ENCODE data around the gene C2orf92.

C2orf92 gene

DNA sequence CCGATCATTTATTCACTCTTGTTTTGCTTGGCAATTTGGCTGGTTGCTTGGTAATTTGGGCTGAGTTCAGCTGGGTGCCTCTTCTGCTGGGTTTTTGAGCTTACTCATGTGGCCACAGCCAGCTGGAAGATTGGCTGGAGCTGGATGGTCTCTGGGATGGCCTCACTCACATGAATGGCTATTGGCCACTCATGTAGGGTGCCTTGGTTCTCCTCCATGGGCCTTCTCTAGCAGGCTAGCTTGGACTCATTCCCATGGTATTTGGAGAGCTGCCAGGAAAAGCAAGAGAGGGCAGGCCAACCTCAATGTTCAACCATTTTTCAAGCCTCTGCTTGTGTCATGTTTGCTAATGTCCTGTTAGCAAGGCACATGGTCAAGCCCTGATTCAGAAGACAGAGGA is 60.7 kb downstream of the C2orf92 start:
- no peak for DNase-seq (ENCODE audit: low read depth)

DNA sequence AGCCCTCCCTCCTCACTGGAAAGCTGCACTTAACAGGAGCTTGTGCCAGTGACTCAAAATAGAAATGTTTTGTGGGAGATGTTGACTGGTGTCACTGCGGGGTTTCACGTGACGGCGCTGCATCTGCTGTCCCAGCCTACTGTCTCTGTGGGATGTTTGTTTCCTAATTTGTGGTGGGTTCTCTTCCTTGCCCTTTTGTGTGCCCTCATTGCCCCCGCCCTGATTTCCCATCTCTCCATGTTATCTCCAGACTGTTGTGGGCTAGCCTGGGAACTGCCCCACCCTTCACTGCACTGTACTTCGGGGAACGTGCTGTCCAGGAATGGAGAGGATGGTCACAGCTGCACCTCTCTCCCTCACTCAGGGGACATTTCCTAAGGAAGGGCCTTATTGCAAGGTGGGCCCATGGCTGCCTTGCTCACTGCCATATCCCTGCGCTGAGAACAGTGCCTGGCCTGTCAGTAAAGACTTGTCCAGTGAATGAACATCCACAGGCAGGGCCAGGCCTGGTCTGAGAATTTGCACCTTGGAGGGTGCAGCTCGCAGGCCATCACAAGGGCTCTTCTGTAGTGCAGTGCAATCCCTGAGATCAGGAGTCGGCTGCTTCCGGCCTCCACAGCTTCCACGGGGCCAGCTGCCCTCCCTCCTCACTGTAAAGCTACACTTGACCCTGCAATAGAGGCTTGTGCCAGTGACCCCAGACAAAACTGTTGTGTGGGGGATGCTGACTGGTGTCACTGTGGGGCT is 61.9 kb downstream of the C2orf92 start:
- no peak for DNase-seq (ENCODE audit: low read depth)

DNA sequence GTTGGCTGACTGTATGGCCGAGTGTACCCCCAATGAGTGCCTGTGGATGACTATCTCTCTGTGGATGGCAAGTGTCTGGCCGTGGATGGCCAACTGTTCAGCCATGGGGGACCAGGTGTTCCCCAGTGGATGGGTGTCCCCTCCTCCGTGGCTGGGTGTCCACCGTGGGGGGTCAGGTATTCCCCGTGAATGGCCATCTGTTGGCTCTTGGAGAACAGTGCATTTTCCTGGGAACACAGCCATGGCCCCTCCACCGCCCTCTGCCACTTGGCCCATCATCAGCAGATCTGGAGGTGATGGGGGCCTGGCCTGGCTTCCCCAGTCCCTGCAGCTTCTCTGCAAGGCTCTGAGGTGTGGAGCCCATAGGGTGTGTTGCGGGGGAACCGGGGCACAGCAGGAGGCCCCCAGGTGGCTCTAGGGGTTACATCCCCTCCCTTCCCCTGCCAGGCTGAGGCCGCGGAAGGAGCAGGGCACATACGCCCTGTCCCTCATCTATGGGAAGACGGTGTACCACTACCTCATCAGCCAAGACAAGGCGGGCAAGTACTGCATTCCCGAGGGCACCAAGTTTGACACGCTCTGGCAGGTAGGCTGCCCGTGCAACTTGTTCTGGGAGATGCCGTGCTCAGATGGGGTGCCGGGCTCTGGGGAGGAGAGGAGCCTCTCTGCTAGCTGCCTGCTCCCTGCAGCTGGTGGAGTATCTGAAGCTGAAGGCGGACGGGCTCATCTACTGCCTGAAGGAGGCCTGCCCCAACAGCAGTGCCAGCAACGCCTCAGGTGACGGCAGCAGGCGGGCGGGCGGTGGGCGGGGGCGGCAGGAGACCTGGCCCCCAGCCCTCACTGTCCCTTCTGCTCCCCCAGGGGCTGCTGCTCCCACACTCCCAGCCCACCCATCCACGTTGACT is 63.2 kb downstream of the C2orf92 start:
- no peak for DNase-seq (ENCODE audit: low read depth)

DNA sequence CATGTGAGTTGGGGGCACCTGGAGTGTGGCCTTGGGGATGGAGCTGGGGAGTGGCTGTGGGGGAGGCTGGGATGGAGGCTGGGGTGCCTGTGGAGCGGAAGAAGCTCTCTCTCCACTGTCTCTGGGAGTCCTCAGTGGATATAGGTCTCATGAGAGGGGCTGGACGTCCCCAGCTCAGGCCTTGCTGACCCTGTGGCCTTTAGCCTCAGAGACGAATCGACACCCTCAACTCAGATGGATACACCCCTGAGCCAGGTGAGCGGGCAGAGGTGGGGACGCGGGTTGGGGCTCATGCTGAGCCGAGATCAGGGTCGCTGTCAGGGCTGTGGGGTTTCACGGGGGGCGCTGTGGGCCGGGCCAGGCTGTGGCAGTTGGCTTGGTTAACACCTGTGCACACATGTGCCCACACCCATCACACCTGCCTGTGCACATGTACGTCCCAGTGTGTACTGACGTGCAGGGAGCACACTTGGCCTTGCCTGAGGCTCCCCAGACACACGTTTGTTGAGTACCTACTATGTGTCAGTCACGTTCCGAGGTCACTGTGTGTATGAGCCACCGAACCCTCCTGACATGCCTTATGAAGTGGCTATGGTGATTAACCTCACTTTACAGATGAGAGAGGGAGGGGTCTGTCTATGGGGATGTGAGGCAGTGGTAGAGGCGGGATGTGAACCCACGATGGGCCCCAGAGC is 64.0 kb downstream of the C2orf92 start:
- no peak for DNase-seq (ENCODE audit: low read depth)

DNA sequence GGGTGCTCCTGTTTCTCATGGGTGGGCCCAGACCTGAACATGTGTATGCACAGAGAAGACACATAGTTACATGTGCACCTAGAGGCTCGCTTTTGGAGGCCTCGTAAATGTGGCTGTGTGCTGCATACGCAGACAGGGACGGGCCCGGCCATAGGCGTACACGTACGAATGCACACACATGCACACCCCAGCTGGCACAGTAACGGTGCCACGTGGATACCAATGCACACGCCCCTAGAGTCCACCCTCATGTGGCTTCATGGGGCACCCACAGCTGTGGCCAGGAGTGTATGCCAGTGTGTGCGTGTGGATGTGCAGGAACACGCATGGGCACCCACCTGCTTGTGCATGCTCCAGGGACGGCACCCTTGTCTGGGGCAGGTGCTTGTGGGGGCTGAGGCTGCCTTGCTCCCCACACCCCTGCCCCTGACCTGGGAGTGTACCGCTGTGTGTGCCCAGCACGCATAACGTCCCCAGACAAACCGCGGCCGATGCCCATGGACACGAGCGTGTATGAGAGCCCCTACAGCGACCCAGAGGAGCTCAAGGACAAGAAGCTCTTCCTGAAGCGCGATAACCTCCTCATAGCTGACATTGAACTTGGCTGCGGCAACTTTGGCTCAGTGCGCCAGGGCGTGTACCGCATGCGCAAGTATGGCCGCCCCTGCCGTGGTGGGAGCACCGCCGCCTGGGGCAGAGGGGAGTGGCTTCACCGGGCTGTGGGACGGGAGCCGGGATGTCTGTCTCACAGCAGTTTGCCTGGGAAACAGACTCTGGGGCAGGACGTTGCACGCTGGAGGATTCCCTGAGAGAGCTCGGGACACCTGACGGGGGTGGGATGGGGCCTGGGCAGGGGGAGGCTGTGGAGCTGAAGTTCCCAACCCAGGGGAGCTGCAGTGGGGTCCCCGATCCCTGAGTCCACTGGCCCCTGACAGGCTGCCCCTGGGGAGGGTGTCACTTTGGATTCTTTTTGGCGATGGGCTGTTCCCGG is 64.8 kb downstream of the C2orf92 start:
- DNase-seq (ENCODE audit: low read depth), result no peak

DNA sequence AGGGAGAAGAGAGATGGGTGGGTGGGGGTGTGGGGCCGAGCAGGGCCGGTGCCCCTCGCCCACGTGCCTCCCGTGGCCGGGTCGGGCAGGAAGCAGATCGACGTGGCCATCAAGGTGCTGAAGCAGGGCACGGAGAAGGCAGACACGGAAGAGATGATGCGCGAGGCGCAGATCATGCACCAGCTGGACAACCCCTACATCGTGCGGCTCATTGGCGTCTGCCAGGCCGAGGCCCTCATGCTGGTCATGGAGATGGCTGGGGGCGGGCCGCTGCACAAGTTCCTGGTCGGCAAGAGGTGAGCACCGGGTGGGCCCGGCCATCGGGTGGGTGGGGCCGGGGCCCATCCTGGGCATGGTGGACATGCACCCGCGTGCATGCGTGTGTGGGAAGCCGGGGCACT is 65.6 kb downstream of the C2orf92 start:
- no peak for DNase-seq (ENCODE audit: low read depth)

DNA sequence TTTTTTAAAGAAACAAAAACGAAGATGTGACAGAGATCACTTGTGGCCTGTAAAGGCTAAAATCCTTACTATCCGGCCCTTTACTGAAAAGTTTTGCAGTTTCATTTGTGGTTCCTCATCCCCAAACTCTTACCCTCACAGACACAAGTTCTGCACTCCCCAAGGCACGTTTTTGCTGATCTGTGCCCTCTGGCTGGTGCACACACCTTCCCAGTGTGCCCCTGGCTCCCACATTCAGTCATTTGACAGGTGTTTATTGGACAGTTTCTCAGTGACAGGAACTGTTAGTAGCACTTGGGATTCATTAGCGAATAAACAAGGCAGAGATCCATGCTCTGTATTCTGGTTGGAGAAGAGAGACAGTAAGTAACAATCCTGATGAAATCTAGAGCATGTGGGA is 66.7 kb downstream of the C2orf92 start:
- no peak for DNase-seq (ENCODE audit: low read depth)

DNA sequence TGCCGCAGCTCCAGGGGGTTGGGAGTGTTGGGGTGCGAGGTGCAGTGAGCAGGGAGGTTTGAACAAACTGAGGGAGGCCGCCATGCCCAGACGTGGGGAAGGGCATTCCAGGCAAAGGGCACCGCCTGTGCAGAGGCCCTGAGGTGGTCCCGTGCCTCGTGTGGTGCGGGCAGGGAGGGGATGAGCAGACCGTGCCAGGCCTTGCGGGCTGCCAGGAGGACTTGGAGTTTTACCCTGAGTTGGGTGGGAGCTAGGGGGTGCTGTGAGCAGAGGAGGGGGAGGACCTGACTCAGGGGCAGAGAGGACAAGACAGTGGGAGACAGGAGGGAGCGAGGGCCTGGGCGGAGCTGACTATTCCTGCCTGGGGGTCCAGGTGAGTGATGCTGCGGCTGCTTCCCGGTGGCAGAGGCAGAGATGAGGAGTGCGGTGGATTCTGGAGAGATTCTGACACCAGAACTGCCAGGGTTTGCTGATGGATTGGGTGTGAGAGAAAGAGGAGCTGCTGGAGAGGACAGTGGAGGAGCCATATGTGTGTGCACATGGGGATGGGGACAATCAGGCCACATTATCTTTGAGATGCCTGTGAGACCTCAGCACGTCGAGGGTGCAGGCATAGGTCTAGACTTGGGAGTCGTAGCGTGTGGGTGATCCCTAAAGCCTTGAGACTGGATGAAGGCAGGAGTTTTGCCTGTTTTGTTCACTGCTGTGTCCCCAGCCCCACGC is 67.3 kb downstream of the C2orf92 start:
- no peak for DNase-seq (ENCODE audit: low read depth)

DNA sequence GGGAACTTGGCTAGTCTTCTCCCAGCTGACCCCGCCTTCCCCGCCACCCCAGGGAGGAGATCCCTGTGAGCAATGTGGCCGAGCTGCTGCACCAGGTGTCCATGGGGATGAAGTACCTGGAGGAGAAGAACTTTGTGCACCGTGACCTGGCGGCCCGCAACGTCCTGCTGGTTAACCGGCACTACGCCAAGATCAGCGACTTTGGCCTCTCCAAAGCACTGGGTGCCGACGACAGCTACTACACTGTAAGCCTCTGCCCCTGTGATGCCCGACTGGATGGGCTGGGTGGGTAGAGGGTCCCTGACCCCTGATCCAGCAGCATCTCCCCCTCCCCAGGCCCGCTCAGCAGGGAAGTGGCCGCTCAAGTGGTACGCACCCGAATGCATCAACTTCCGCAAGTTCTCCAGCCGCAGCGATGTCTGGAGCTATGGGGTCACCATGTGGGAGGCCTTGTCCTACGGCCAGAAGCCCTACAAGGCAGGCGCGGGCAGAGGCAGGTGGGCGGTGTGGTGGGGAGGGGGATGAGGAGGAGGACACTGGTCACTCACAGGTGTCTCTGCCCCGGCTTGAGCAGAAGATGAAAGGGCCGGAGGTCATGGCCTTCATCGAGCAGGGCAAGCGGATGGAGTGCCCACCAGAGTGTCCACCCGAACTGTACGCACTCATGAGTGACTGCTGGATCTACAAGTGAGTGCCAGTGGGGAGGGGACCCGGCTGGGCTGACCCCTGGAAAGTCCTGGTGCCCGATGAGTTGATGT is 68.1 kb downstream of the C2orf92 start:
- no peak for DNase-seq (ENCODE audit: low read depth)

DNA sequence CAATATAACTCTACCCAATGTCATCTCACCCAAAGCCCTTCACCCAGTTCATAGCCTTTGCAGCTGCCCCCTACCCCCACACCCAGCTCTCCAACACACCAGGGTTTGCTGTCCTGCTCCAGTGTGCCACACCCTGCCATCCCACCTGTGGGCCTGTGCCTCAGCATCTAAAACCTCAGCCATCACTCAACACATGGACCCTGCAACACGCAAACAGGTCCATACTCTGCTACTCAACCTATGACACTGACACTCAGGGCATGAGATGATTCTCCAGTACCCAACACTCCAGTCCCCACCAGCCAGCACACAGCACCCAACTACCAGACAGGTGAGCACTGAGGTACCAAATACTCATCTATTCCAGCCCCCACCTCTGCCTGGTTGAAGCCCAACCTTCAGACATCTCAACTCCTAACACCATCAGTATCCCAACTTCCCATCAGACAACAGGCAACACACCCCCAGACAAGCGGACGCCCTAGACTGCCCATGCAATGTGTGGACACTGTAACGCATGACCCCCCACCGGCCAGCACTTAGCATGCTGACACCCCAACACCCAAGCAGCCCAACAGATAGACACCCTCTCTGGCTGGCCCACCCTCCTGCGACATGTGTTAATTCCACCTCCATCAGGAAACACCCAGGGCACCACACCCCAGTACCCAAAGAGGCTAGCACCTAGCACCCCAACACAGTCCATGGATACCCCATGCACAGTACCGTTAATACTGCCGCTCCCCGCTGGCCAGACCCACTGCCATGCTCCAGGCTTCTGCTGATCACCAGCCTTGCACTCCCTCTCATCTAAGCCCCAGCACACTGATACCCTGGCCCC is 68.9 kb downstream of the C2orf92 start:
- DNase-seq (ENCODE audit: low read depth), result no peak

DNA sequence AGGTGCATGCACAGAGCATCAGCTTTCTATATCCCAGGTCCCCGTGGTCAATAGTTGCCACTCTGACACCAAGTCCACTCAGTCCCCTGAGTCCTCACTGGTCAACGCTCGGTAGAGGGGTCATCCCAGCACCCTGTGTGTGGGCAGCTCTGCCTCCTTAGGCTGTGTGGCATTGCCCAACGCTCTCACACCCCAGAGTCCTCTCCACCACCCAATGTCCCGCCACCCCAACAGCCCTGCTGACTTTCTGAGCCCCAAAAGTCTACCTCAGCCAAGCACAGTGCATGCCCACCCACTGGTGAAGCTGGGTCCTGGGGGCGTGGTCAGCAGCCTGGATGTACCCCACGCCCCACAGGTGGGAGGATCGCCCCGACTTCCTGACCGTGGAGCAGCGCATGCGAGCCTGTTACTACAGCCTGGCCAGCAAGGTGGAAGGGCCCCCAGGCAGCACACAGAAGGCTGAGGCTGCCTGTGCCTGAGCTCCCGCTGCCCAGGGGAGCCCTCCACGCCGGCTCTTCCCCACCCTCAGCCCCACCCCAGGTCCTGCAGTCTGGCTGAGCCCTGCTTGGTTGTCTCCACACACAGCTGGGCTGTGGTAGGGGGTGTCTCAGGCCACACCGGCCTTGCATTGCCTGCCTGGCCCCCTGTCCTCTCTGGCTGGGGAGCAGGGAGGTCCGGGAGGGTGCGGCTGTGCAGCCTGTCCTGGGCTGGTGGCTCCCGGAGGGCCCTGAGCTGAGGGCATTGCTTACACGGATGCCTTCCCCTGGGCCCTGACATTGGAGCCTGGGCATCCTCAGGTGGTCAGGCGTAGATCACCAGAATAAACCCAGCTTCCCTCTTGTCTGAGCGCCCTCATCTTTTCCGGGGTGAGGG is 69.7 kb downstream of the C2orf92 start:
- no peak for DNase-seq (ENCODE audit: low read depth)

DNA sequence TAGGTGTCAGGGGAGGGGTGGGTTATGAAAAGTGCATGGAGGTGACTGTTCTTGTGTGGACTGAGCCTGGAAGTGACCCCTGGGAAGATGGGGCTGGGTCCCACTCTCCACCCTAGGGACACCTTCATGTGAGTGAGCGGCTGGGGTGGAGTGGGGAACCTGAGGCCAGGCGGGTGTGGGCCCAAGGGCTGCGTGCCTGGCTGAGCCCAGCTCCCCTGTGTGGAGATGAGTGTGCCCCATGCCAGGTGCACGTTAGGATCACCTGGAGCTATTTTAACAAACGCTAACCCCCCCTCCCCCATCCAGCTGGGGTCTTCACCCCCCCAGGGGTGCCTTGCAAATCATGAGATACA is 70.4 kb downstream of the C2orf92 start:
- DNase-seq (ENCODE audit: low read depth), result no peak

DNA sequence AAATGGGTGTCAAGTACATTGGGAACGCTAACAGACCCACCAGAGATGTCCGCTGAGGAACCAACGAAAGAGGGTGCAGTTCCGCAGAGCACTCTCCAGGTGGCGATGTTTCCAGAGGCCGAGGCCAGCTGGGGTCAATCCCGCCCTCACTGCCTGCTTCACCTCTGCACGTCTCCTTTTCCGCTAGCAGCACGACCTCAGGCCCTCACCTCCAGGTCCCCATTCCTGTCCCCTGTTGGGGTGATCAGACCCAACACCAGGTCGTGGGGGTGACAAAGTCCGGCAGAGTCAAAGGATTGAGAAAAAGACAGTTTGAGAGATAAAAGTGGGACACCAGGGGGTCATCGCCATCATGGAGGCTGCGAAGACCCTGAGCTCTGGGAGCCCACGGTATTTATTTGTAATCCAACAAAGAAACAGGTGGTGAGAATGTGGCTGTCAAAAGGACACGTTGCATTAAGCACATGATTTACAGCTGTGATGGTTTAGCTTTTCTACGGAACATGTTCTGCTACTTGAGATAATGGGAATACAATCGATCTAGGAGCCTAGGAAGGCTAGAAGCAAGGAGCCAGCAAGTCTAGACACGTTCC is 71.2 kb downstream of the C2orf92 start:
- peak; percentile 23 for DNase-seq (ENCODE audit: low read depth)

DNA sequence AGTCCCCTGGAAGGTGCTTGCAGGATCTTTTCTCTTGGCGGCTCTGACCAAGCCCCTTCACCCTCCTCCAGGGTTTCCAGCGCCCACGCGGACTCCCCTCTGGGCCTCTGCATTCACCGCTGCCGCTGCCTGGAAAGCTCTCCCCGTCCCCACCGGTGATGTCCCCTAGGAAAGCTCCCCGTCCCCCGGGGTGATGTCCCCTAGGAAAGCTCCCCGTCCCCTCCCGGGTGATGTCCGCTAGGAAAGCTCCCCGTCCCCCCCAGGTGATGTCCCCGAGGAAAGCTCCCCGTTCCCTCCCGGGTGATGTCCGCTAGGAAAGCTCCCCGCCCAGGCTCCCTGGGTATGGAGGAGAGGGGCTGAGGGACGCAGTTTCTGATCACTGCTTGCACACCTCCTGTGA is 71.7 kb downstream of the C2orf92 start:
- no peak for DNase-seq (ENCODE audit: low read depth)

DNA sequence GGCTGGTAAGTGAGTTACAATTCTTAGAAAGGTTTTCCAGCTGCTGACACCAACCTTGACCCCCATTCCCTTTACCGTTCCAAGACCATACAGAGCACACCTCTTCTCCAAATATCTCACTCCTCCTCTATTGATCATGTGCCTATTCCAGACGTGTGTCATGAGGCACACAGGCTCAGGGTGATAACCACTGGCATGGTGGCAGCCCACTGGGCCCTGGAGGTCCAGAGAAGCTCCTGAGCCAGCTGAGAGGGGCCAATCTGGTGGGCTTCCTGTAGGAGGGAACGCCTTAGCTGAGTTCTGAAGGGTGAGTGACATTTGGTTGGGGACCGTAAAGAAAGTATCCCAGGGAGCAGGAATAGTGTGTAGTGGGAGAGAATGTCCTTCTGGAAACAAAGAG is 72.2 kb downstream of the C2orf92 start:
- no peak for DNase-seq (ENCODE audit: low read depth)

DNA sequence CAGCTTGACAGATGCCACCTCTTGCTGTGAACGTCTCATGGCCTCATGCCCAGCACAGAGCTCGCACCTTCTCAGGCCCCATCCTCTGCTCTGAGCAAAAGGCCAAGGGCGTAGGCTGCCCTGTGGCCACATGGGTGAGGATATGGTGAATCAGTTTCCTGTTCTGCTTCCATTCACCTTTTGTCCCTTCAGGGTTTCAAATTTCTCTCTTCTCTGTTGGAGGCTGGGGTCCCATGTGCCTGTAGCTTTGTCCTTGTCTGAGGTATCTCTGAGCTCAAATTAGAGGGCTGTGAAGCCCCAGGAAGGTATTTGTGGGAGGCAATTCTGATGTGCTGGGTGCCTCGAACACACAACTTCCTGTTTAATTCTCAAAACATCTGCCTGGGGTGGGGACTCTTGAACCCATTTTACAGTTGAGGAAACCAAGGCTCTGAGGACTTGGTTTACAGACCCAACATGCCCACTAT is 72.9 kb downstream of the C2orf92 start:
- peak; percentile 15 for DNase-seq (ENCODE audit: low read depth)

DNA sequence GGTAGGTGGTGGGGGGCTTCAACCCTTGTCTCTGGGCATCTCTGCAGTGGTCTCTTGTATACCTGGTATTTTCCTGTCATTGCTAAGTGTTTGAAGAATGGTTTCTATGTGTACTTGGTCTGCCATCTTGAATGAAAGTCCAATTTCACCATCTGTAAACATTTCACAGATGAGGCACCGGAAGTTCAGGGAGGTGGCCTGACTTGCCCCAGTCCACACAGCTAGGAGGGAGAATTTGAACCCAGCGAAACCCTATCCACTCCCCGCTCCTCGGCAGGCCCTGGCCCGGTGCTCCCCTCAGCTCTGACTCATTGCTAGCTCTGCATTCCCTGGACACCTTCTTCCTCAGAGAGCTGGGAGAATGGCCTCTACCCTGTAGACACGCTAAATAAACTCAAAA is 74.4 kb downstream of the C2orf92 start:
- no peak for DNase-seq (ENCODE audit: low read depth)

Measured in activated gamma-delta T cell treated with anti-CD3 and anti-CD28 coated beads, Interleukin-2, amount 50 U/mL, for 16 hours (primary cell).